Activated CD4-positive, alpha-beta T cell treated with anti-CD3 and anti-CD28 coated beads, Interleukin-2, amount 50 U/mL, for 48 hours (primary cell): Measurements from ENCODE around the gene LCN6.
A peak's percentile ranks its signal among the peaks of the same experiment; 100 is the strongest.
"Not testable (repeated sequence)": the region's sequence is repeated elsewhere in the genome, so short reads cannot be mapped to it uniquely, and the experiment has no call there.

ENCODE experiments used
- DNase-seq, 2 experiments: peaks; one replicate each; pipeline ENCODE4 v3.0.0-alpha.2; 2020

Gene LCN6

DNA sequence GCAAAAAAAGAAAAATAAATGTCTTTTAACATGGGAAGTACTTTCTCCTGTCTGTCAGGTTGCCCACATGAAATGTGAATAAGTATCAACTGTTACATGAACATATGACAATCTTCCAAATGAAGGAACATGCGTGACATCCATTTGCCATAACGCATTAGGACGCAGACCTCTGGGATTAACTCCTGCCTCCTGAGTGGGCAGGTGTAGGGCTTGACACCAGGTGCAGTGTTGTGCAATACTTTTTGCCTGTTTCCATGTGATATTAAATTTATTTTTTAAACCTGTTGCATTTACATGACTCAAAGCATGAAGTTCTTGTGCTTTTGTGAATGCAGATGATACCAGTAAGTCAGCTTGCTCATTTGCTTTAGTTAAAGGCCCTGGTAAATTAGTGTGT lies 34.1 kb upstream of the LCN6 start:
- DNase-seq = no peak

DNA sequence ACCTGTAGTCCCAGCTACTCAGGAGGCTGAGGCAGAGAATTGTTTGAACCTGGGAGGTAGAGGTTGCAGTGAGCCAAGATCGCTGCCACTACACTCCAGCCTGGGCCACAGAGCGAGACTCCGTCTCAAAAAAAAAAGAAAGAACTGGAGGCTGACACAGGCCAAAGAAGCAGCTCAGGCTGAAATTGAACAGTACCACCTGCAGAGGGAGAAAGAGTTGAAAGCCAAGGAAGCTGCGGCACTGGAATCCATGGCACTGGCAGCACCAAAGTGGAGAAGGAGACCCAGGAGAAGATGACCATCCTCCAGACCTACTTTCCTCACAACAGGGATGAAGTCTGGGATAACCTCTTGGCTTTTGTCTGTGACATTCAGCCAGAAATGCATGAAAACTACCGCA lies 31.5 kb upstream of the LCN6 start:
- no peak for DNase-seq

DNA sequence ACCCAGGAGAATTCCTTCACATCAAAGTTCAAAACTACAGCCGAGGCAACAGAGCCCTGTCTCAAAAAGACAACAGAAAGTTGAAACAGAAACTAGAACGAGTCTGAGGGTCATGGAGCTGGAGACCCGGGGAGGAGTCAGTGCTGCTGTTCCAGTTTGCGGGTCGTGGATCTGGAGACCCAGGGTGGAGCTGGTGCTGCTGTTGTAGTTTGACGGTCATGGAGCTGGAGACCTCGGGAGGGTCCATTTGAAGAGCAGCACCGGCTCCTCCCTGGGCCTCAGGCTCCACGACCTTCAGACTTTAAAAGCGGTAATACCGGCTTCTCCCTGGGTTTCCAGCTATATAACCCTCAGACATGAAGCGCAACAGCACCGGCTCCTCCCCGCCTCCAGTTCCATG lies 29.0 kb upstream of the LCN6 start:
- no peak for DNase-seq

DNA sequence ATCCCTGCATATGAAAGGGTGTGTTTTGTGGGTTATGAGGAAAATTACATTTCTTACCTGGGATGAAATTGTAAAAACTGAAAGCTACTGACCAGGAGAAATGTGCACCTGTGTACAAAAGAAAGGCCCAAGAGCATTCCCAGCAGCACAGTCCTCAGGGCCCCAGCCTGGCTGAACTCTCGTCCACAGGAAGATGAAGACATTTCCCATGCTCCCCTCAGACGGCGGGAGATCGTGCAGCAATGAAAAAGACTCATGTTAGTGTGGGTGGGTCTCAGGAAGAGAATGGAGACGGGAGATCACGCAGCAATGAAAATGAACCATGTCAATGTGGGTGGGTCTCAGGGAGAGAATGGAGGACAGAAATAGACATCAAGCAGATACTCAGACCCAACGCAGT lies 28.6 kb upstream of the LCN6 start:
- no peak for DNase-seq

DNA sequence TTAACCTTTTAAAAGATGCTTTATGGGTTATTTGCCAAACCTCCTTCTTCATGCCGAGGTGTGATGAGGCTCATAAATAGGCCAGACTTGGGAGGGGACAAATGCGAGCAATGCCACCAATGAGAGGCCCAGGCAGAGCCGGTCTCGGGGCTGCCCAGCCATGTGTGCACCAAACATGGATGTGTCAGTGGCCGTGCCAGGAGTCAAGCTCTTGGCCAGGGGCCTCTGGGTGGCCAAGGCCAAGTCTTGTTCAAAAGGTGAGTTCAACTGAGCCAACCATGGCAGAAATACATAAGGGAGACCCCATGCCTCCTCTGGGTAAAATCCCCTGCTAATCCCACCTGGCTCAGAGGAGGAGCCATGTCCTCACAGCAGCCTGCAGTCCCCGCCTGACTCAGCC lies 26.9 kb upstream of the LCN6 start:
- DNase-seq = no peak

DNA sequence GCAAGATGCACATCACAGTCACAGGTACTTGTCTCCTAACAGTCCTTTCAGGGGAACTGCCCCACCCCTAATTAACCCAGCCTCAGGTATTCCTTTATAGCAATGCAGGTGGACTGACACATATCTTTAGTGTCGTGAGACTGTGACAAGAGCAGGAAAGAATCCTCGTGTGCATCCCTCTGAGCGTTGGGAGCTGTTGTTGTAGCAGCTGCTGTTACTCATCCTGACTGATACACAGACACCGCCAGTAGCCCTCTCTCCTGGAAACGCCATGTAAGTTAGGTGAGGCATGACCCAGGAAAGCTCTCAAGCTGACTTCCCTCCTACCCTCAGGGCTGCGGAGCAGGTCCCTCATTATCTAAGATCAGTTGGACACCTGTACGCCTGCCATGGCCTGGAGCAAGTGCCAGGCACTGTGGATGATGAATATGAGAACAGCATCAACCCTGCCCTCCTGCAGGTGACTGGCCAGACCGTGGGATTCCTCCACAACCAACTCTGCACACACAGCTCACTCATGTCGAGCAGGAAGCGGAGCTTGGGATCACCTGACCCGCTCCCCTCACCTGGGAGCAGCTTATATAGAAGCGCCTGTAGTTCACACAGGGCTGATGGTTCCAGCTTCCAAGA lies 26.2 kb upstream of the LCN6 start:
- no peak for DNase-seq

DNA sequence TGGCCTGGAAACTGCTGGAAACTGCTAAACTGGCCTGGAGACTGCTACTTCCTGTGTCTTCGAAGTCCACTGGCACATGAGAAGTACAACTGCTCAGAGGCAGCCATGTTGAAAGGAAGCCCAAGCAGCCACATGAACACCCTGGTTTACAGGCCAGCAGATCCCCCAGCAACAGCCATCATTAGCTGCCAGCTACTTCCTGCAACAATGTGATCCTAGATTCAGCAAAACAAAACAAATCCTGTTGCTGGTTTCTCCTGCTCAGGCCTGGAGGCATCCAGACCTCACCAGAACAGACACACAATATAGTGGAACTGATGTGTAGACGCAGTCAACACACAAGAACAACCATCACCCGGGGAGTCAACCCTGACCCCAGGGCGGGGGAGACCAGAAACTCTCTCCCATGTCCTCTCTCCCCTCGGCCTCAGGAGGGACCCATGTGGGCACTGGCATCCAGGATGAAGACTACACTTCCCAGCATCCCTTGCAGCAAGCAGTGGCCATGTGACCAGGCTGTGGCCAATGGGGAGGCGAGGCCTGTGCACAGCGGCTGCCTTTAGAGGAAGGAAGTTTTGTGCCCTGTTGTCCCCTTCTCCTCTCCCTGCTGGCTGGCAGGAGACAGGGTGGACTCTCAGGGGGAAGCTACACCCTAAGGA lies 25.2 kb upstream of the LCN6 start:
- peak in 1 of 2 experiments; percentile 36 for DNase-seq

DNA sequence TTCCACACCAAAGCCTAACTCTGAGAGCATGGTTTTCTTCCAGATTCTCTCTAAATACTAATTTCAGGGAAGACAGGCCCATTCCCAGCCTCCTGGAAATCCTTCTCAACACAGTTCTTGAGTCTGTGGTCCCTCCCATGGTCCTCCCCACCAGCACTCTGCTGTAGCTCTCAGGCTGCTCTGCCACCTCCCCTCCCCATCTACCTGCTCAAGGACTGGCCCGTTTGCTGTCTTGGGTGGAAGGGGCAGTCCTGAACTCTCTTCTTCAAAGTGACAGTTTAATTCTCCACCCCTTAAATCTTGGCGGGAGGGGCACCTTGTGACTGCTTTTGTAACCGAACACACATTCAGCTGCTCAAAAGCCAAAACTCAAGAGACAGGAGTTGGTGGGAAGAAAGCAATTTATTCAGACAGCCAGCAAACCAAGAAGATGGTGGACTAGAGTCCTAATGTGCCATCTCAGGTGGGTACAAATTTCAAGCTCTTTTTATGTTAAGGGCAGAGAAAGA lies 23.6 kb upstream of the LCN6 start:
- DNase-seq = no peak

DNA sequence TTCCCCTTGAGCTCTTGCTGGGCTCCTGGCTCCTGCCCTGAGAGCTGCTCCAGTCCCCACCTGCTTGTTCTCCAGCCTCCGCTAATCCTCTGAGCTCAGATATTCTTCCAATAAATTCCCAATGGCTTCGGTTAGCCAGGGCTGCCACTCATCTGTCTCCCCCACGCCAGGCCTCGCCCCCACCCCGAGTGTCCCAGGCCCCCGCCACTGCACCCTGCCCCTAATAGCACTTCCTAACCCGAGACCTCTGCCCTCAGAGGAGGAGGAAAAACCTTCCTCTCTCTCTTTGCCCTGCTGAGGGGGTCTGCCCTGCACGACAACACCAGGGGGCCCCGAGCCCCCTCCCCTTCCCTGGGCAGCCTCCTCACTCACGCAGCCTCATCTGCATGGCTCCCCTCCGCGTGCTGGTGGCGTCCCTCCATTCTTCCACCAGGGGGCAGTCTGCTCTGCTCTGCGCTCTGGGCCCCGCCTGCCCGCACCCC lies 21.4 kb upstream of the LCN6 start:
- DNase-seq = peak; percentile 63 to 70

DNA sequence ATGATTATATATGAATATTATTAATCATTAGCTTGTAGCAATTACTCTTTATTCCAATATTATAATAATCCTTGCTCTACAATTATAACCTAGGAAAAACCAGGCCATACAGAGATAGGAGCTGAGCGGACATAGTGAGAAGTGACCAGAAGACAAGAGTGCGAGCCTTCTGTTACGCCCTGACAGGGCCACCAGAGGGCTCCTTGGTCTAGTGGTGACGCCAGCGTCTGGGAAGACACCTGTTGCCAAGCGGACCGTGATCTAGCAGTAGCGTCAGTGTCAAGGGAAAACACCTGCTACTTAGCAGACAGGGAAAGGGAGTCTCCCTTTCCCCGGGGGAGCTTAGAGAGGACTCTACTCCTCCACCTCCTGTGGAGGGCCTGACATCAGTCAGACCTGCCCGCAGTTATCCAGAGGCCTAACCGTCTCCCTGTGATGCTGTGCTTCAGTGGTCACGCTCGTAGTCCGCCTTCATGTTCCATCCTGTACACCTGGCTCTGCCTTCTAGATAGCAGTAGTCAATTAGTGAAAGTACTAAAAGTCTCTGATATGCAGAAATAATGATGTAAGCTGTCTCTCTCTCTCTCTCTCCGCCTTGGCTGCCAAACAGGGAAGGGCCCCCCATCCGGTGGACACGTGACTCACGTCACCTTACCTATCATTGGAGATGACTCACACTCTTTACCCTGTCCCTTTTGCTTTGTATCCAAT lies 18.2 kb upstream of the LCN6 start:
- DNase-seq = peak; percentile 67 to 72

DNA sequence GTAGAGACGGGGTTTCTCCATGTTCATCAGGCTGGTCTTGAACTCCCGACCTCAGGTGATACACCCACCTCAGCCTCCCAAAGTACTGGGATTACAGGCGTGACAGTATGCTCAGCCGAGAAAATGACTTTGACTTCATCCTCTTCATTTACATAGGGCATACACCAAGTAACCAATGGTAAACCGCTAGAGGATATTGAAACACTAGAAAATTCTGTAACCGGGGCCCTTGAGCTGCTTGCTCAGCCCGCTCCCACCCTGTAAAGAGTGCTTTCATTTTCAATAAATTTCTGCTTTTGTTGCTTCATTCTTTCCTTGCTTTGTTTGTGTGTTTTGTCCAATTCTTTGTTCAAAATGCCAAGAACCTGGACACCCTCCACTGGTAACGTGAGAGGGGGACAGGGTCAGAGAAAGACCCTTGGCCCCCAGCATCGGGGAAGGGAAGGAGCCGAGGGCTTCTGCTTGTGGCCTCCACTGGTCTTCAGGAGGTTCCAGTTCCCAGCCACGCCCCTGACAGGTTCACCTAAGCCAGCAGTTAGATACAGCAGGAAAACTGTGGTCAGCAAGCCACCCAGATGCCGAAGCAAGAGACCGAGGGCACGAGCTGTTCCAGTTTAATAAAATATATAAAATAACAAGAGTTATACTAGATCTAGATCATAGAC lies 17.6 kb upstream of the LCN6 start:
- DNase-seq = not testable (repeated sequence)

DNA sequence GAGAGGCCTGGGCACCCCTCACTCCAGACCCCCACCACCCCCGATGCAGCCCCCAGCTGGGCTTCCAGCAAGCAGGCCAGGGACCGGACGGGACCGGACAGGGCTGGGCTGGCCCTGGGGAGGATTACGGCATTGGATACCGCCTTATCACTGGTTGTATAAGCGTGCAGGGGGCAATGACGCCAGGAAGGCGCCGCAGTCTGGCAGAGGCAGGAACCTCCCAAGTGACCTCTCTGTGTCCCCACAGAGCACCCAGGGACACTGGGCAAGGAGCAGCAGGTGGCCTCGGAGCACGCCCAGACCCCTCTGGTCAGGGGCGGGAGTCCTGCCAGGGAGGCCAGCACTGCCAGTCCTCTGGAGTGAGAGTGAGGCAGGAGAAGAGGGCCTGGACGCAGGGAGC lies 16.7 kb upstream of the LCN6 start:
- no peak for DNase-seq

DNA sequence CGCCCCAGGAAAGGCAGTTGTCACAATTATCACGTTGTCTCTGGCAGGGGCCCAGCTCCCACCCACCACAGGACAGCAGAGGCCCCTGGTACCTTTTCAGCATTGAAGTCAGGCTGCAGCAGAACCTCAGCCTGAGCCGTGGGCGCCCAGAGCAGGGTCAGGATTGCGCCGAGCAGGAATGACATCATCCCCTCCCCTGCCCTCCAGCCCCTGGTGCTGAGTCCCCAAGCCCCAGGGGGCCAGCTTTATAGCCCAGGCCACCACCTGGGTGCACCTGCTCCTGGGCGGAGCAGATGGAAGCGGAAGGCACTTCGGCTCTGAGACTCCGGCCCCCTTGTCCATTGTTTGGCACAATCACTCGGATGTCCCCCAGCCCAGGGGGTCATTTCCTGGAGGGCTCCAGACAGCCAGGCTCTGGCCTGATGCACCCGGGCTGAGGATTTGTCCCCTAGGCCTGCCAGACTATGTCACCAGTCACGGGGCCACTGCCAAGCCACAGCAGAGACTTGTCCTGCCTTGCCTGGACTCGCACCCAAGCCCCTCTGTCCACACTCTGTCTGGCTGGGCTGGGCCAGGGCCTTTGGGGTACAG lies 16.1 kb upstream of the LCN6 start, which contains the start of gene LCN15:
Gene LCN15, minus strand, starts transcription at position 218 of the 591 bp plus-strand sequence. Its CDS starts 30 bp downstream, at position 188.
- no peak for DNase-seq

DNA sequence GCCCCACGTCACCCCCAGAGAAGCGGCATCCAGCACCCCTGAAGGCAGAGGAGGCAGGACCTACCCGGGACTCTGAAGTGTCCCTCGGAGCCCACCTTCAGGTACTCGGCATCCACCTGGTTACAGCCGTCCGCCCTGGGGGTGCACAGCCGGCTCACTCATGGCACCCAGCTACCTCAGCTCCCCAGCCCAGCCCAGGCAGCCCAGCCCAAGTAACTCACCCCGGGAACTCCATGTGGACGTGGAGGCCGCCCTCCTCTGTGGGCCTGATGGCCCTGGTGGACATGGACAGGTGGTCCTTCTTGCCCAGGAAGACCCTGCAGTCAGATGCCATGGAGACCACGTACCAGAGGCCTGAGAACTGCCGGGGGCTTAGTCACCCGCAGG lies 15.3 kb upstream of the LCN6 start:
- no peak for DNase-seq

DNA sequence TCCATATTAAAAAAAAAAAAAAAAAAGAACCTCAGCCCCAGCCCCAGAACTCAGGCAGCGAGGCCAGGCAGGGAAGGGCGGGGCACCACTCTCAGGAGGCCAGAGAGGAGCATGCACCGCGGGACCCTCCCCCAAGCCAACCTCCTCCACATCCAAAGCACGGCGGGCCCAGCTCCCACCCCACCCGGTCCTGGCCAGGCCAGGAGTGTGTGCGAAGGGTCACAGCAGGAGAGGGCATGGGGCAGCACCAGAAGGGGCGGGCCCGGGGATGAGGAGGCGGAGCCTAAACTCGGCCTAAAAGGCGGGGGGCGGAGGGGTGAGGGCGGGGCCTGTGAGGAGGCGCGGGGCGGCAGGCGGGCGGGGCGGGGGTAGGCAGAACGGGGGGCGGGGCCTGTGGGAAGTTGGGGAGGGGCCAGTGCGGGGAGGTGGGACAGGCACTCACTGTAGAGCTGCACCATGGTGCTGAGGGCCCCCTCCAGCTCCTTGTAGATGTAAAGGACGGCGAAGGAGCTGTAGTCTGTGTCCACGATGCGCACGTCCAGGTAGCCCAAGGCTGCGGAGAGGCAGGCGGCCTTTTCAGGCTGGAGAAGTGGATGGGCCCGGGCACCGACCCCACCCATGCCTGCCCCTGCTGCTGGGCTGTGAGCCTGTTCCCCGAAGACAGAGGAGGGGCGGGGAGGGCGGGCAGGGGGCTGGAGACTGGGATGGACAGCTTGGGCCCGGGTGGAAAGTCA lies 14.8 kb upstream of the LCN6 start:
- DNase-seq = peak; percentile 66 to 68

DNA sequence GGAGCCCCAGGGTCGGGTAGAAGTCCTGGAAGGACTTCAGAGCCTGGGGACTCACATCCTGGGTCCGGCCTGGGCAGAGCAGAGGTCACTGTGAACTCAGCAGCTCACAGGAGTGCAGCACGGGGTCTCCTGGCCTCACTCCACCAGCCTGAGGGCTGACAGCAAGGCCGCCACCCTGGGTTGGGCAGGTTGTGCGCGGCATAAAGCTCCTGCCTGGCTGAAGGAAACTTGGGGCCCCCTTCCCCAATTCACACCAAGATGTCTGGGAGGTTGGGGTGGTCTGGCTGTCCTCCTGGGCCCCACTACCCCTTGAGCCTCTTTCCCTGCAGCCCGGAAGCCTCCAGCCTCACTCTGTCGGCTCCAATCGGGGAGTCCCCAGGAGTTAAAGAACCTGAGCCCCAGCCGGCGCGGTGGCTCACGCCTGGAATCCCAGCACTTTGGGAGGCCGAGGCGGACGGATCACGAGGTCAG lies 13.9 kb upstream of the LCN6 start:
- no peak for DNase-seq

DNA sequence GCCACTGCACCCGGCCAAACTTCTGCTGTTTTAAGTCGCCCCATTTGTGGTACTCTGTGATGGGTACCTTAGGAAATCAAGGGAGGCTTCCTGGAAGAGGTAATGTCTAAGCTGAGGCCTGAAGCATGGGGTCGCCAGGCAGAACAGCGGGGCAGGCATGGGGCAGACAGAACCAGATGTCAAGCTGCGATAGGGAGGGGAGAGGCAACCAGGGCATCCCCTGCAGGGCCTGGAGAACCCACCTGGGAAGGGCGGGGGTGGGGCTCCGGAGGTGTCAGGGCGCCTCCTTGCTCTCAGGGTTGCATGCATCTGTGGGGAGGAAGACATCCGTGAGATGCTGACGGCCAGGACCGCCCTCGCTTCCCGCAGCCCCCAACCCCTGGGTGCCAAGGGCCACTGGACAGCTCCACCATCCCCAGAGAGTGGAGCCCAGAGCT lies 13.2 kb upstream of the LCN6 start:
- DNase-seq = no peak

DNA sequence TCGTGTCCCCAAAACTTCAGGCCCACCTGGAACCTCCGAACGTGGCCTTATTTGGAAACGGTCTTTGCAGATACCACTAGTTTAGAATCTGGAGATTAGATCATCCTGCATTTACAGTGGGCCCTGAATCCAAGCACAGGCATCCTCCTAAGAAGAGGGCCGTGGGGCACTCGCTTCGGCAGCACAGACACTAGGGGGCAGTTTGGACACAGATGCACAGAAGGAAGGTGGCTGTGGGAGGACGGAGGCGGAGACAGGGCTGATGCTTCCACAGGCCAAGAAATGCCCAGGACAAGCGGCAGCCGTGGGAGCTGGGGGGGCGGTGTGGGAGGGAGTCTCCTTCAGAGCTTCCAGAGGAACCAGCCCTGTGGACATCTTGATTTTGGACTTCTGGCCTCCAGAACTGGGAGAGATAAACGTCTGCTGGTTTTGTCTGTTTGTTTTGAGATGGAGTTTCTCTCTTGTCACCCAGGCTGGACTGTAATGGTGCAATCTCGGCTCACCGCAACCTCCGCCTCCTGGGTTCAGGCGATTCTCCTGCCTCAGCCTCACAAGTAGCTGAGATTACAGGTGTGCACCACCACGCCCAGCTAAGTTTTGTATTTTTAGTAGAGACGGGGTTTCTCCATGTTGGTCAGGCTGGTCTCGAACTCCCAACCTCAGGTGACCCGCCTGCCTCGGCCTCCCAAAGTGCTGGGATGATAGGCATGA lies 12.7 kb upstream of the LCN6 start:
- DNase-seq = peak; percentile 30 to 47

DNA sequence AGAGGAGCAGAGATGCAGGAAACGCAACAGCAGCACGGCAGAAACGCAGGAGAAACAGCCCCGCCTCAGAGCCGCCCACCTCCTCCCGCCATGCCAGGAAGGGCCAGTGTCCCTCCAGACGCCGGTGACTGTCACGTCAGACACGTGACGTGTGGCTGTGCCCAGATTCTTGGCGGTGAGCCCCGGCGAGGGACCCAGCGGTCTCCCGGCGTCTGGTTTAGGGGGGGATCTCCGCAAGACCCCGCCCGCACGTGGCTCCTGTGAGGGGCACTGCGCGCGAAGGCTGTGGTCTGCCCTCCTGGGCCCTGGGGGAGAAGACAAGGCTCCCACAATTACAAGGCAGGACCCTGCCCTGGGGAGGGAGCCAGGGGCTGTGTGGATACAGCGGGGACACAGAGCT lies 12.1 kb upstream of the LCN6 start:
- no peak for DNase-seq

DNA sequence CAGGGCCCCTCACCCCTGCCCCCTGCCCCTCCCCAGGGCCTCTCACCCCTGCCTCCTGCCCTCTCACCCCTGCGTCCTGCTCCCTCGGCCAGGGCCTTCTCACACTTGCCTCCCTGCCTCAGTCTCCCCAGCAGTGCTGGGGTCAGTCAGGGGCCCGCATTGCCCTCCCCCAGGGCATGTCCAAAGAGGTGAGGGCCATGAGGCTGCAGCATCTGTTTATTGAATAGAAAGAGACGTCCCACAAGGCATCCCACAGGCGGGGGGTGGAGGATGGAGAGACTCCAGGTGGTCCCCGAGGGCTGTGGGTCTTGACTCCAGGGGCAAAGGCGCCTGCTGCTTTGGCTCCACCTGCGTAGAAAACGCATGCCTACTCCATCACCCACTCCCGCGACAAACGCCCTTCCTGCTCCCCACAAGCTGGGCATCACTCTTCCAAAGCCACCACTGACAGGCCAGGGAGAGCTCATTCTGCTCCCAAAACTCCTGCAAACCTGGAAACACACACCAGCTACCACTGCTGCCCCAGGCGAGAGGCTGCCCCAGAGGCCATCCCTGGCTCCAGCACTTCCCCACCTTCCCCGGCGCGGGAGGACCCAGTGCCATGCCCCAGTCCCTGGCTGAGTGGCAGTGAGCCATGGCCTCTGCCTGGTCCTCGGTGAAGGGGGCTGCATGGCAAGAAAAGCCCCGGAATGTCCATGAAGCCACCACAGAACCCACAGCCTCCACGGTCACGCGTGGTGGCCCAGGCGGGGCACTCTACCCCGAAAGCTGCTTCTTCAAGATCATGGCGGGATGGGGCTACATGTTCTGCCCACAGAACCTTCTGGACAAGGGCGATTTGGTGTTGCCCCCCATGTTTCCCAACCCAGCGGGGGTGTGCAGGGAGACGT lies 11.4 kb upstream of the LCN6 start:
- DNase-seq = no peak
